ENCODE measurements around the gene MYT1. TPM values are rescaled to one million over a fixed set of nuclear protein-coding genes. Genes with fewer than 3 reads are reported as not detected.
"Not testable (repeated sequence)": the region's sequence is repeated elsewhere in the genome, so short reads cannot be mapped to it uniquely, and the experiment has no call there.

Gene MYT1
- total and polyA plus RNA-seq, 5 donors = 0.31 to 1.5 (median 1.2) TPM

DNA sequence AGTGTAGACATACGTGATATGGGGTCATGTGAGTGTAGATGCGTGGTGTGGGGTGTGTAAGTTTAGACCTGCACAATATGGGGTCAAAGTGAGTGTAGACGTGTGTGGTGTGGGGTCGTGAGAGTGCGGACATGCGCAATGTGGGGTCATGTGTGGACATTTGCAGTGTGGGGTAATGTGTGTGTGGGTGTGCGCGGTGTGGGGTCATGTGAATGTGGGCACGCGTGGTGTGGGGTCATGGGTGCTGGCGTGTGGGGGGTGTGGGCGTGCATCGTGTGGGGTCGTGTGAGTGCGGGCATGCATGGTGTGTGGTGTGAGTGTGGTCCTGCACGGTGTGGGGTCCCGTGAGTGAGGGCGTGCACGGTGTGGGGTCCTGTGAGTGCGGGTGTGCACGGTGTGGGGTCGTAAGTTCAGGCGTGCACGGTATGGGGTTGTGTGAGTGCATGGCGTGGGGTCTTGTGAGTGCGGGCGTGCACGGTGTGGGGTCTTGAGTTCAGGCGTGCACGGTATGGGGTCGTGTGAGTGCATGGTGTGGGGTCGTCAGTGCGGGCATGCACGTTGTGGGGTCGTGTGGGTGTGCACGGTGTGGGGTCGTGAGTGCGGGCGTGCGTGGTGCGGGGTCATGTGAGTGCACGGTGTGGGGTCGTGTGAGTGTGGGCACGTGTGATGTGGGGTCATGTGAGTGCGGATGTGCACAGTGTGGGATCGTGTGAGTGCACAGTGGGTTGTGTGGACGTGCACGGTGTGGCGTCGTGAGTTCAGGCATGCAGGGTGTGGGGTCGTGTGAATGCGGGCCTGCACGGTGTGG, 105.6 kb downstream of the MYT1 start:
- ATAC-seq (peak; percentile 31 to 47), DNase-seq (no peak)
- H3K27ac ChIP-seq (ENCODE audit: low read length) = no peak overlapping the region
- H3K4me3 ChIP-seq (ENCODE audit: low read length) = no peak overlapping the region
- intact Hi-C loops (cut with DNase I) = no loop called here
- WGBS = 95% methylated on average over 53 of the region's 53 CpGs
- H3K4me1 ChIP-seq (ENCODE audit: control insufficient read depth, insufficient read depth, low read length) = no peaks in the 10 kb centered on the region
- H3K27me3 ChIP-seq (ENCODE audit: control insufficient read depth, insufficient read depth) = no peaks in the 10 kb centered on the region
- H3K9me3 ChIP-seq (ENCODE audit: control insufficient read depth, low read length) = no peaks in the 10 kb centered on the region

- H3K4me1 ChIP-seq (ENCODE audit: control insufficient read depth, insufficient read depth, low read length) = no peaks in the 10 kb centered on the region
- no peak for ATAC-seq
- H3K9me3 ChIP-seq (ENCODE audit: control insufficient read depth, low read length) = no peaks in the 10 kb centered on the region
- no peaks in the 10 kb centered on the region for H3K27me3 ChIP-seq (ENCODE audit: control insufficient read depth, insufficient read depth)
- 81% methylated on average over 11 of the region's 11 CpGs for WGBS
- intact Hi-C loops (cut with DNase I) = no loop called here
- no peak overlapping the region for H3K4me3 ChIP-seq (ENCODE audit: low read length)
- H3K27ac ChIP-seq (ENCODE audit: low read length) = no peak overlapping the region
- no peak for DNase-seq
Measured at GRCh38 chr20:64271636-64272035, 107.4 kb downstream of the MYT1 start.

DNA sequence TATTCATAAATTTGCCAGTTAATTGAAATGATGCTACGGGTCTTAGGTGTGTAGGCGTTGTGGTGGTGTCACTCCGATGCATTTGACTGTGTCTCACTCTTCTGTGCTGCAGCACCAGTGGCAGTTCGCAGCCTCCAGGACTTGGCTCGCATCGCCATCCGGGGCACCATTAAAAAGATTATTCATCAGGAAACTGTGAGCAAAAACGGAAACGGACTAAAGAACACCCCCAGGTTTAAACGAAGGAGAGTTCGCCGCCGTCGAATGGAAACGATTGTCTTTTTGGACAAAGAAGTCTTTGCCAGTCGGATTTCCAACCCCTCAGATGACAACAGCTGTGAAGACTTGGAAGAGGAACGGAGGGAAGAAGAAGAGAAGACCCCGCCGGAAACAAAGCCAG, 108.9 kb downstream of the MYT1 start:
- no peaks in the 10 kb centered on the region for H3K4me1 ChIP-seq (ENCODE audit: control insufficient read depth, insufficient read depth, low read length)
- H3K4me3 ChIP-seq (ENCODE audit: low read length) = no peak overlapping the region
- H3K9me3 ChIP-seq (ENCODE audit: control insufficient read depth, low read length) = no peaks in the 10 kb centered on the region
- intact Hi-C loops (cut with DNase I) = no loop called here
- no peaks in the 10 kb centered on the region for H3K27me3 ChIP-seq (ENCODE audit: control insufficient read depth, insufficient read depth)
- WGBS = 78% methylated on average over 19 of the region's 19 CpGs
- ATAC-seq = no peak
- peak overlapping the region; percentile 10 for H3K27ac ChIP-seq (ENCODE audit: low read length)
- DNase-seq = no peak

DNA sequence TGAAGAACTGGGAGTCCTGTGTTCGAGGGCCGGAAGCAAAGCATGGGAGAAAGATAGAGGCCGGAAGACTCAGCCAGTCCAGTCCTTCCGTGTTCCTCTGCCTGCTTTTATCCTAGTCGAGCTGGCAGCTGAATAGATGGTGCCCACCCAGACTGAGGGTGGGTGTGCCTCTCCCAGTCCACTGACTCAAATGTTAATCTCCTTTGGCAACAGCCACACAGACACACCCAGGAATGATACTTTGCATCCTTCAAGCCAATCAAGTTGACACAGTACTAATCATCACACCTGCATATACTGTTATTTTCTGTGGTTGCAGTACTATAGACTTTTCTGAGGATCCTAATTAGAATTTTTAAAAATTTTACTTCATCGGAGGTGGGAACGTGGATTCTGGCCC, 112.6 kb downstream of the MYT1 start:
- no peaks in the 10 kb centered on the region for H3K9me3 ChIP-seq (ENCODE audit: control insufficient read depth, low read length)
- no peak overlapping the region for H3K27ac ChIP-seq (ENCODE audit: low read length)
- DNase-seq (no peak), ATAC-seq (no peak)
- H3K4me3 ChIP-seq (ENCODE audit: low read length) = no peak overlapping the region
- 92% methylated on average over 7 of the region's 7 CpGs for WGBS
- no peaks in the 10 kb centered on the region for H3K4me1 ChIP-seq (ENCODE audit: control insufficient read depth, insufficient read depth, low read length)
- H3K27me3 ChIP-seq (ENCODE audit: control insufficient read depth, insufficient read depth) = no peaks in the 10 kb centered on the region
- intact Hi-C loops (cut with DNase I) = no loop called here

GRCh38 chr20:64277571-64278316, 113.5 kb downstream of the MYT1 start:
- DNase-seq (no peak), ATAC-seq (no peak)
- Histone ChIP-seq H3K4me1 (ENCODE audit: control insufficient read depth, insufficient read depth, low read length) (no peaks in the 10 kb centered on the region), H3K4me3 (ENCODE audit: low read length) (no peak overlapping the region), H3K9me3 (ENCODE audit: control insufficient read depth, low read length) (no peaks in the 10 kb centered on the region), H3K27ac (ENCODE audit: low read length) (no peak overlapping the region), H3K27me3 (ENCODE audit: control insufficient read depth, insufficient read depth) (no peaks in the 10 kb centered on the region)
- intact Hi-C loops (cut with DNase I) = no loop called here
- 83% methylated on average over 10 of the region's 10 CpGs for WGBS

DNA sequence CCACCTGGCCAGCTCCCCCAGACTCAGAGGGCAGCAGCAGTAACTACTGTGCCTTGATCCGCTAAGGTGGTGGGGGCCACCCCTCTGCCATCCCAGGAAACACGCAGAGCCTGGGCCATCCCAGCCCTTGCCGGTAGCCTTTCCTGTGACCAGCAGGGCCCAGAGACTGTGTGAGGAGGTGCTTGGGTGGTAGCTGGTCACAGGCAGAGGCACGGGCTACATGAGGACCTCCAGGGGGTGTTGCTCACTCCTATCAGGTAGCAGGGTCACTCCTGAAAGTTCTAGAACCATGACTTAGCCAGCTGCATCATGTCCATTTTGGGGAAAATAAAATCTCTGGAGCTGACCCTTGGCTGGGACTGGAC, 114.0 kb downstream of the MYT1 start:
- DNase-seq (peak in 1 of 3 donors; percentile 38), ATAC-seq (no peak)

DNA sequence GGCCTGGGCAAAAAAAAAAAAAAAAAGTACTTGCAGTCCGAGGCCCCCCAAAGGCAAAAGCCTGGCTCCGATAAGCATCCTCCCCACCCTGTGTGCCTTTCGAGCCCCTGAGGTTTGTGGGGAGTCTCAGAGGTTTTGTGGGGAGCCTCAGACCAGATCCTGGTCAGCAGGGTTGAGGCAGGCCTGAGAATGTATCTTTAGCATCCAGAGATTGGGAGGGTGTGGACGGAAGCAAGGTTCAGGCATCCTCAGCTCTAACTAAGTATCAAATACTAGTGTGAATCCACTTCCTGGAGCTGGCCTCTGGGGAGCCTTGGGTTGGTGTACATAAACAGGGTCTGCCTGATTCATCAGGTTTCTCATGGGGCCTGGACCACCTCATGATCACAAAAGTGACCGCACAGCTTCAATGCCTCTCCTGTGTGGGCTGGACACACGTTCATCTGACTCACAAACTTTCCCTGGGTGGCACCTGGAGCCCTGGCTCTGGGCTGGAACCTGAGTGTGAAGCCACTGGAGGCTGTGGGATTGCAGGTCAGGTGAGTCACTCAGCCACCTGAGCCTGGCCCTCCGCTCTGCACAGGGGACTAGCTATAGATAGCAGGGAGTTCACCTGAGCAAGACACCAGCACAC, 115.7 kb downstream of the MYT1 start:
- H3K27me3 ChIP-seq (ENCODE audit: control insufficient read depth, insufficient read depth) = no peaks in the 10 kb centered on the region
- ATAC-seq (peak in 1 of 2 donors; percentile 45), DNase-seq (peak in 1 of 3 donors; percentile 26)
- no peak overlapping the region for H3K4me3 ChIP-seq (ENCODE audit: low read length)
- 88% methylated on average over 7 of the region's 7 CpGs for WGBS
- intact Hi-C loops (cut with DNase I) = no loop called here
- no peaks in the 10 kb centered on the region for H3K9me3 ChIP-seq (ENCODE audit: control insufficient read depth, low read length)
- no peak overlapping the region for H3K27ac ChIP-seq (ENCODE audit: low read length)
- no peaks in the 10 kb centered on the region for H3K4me1 ChIP-seq (ENCODE audit: control insufficient read depth, insufficient read depth, low read length)

More for the DNA sequence above, 114.0 kb downstream of the MYT1 start:
- H3K27me3 ChIP-seq (ENCODE audit: control insufficient read depth, insufficient read depth) = no peaks in the 10 kb centered on the region
- H3K4me1 ChIP-seq (ENCODE audit: control insufficient read depth, insufficient read depth, low read length) = no peaks in the 10 kb centered on the region
- no peak overlapping the region for H3K4me3 ChIP-seq (ENCODE audit: low read length)
- no peak overlapping the region for H3K27ac ChIP-seq (ENCODE audit: low read length)
- 86% methylated on average over 4 of the region's 4 CpGs for WGBS
- intact Hi-C loops (cut with DNase I) = no loop called here
- H3K9me3 ChIP-seq (ENCODE audit: control insufficient read depth, low read length) = no peaks in the 10 kb centered on the region

- WGBS = 79% methylated on average over 3 of the region's 3 CpGs
- Histone ChIP-seq H3K27me3 (ENCODE audit: control insufficient read depth, insufficient read depth) (no peaks in the 10 kb centered on the region), H3K4me1 (ENCODE audit: control insufficient read depth, insufficient read depth, low read length) (no peaks in the 10 kb centered on the region), H3K4me3 (ENCODE audit: low read length) (no peak overlapping the region), H3K9me3 (ENCODE audit: control insufficient read depth, low read length) (no peaks in the 10 kb centered on the region), H3K27ac (ENCODE audit: low read length) (no peak overlapping the region)
- DNase-seq (no peak), ATAC-seq (peak; percentile 21 to 45)
- intact Hi-C loops (cut with DNase I) = no loop called here
Measured at GRCh38 chr20:64280460-64280843, 116.2 kb downstream of the MYT1 start.

DNA sequence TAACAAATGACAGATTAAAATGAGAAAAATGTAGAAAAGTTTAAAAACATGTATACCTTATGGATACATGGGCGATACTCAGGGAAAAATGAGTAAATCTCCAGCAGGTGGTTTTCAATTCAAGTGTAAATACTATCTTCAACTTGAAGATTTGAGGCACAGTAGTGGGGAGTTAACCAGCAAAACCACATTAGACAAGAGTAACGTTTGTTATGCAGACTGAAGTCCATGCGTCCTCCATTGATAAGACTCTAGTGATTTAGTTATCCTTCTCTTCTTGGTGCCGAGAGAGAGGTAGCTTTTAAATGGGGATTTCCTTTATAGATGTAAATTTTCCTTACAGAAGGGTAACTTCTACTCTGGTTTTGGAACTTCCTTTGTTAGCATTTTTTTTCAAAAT, 119.4 kb downstream of the MYT1 start:
- 66% methylated on average over 4 of the region's 4 CpGs for WGBS
- no peaks in the 10 kb centered on the region for H3K4me1 ChIP-seq (ENCODE audit: control insufficient read depth, insufficient read depth, low read length)
- DNase-seq = no peak
- no peak for ATAC-seq
- intact Hi-C loops (cut with DNase I) = no loop called here
- no peaks in the 10 kb centered on the region for H3K27me3 ChIP-seq (ENCODE audit: control insufficient read depth, insufficient read depth)
- H3K4me3 ChIP-seq (ENCODE audit: low read length) = no peak overlapping the region
- H3K27ac ChIP-seq (ENCODE audit: low read length) = no peak overlapping the region
- H3K9me3 ChIP-seq (ENCODE audit: control insufficient read depth, low read length) = no peaks in the 10 kb centered on the region

DNA sequence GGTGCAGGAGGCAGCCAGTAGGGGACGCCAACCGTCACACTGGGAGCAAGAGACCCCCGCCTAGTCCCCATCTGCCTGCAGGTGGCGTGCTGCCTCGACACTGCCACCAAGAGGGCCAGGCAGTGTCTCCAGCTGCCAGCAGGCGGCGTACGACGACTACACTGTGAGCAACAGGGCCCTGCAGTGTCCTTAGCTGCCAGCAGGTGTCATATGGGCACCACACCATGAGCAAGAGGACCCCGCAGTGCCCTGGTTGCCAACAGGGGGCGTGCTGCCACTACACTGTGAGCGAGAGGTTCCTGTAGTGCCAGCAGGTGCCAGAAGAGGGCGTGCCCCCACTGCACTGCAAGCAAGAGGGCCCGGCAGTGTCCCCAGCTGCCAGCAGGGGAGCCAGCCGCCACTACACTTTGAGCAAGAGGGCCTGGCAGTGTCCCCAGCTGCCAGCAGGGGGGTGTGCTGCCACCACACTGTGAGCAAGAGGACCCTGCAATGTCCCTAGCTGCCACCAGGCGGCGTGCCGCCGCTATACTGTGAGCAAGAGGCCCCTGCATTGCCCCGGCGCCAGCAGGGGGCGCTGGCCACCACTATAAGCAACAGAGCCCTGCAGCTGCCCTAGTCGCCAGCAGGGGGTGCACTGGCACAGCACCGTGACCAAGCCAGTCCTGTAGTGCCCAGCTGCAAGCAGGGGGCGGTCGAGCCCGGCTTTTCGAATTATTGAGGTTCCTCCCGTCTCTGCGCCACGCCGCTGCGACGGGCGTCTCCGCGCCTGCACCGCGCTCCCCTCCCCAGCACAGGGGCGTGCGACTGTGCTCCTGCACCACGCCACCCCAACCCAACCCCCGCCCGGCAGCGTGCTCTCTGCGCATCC, 121.6 kb downstream of the MYT1 start:
- H3K27me3 ChIP-seq (ENCODE audit: control insufficient read depth, insufficient read depth); H3K9me3 ChIP-seq (ENCODE audit: control insufficient read depth, low read length); intact Hi-C loops (cut with DNase I); H3K4me3 ChIP-seq (ENCODE audit: low read length); H3K4me1 ChIP-seq (ENCODE audit: control insufficient read depth, insufficient read depth, low read length); H3K27ac ChIP-seq (ENCODE audit: low read length): not testable (repeated sequence)
- ATAC-seq (peak; percentile 87 to 89), DNase-seq (peak; percentile 71 to 91 (median 90))
- WGBS = 81% methylated on average over 46 of the region's 46 CpGs

All from right cardiac atrium (tissue), 5 donors.